ENCODE results near the gene C3. TPM values are rescaled to one million over a fixed set of nuclear protein-coding genes. Genes with fewer than 3 reads are reported as not detected.

Gene C3
- total RNA-seq, 6 donors from 2014 or later: 461 to 1,221 (median 854) TPM

DNA sequence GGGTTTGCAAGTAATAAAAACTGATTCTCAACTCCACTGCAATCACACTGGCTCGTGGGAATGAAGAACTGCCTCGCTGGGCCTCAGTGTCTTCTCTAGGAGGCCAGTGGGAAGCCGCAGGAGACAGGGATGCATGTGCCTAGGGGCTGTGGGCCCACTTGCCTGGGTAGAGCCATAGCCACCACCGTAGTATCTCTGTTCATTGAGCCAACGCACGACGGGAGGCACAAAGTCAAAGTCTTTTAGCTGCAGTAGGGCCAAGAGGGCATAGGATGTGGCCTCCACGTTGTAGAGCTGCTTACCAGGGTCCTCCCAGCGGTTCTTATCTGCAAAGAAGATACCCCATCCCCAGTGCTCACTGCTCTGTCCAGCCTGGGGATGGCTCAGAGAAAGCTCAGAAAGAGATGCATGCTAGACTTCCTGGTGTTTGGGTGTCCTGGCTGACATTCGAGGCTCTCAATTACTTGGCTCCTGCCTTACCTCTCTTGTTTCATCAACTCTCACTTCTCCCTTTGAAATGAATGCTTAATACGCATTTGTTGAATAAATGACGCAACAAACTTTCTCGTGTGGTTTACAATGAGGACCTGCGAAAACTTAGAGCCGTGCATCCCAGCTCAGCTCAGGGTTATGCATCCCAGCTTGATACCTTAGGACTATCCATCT, 34.4 kb downstream of the C3 start:
- Histone ChIP-seq H3K27me3 (no peaks in the 10 kb centered on the region), H3K4me3 (no peak overlapping the region), H3K27ac (no peak overlapping the region), H3K9me3 (no peaks in the 10 kb centered on the region), H3K4me1 (no peaks in the 10 kb centered on the region), H3K36me3 (peaks cover 11 to 47% (median 25%) of the 10 kb centered on the region in 4 donors)
- DNase-seq (no peak), ATAC-seq (ENCODE audit: low FRiP score in 2 of 2) (peak in 1 of 2 donors; percentile 7)
- 84 to 87% methylated on average over 13 to 15 of the region's 15 CpGs for WGBS, 2 donors
- no peak for TF ChIP-seq EP300 (IDR thresholded peaks at IDR 0.05)
- no peak for TF ChIP-seq CTCF (IDR thresholded peaks at IDR 0.05)

DNA sequence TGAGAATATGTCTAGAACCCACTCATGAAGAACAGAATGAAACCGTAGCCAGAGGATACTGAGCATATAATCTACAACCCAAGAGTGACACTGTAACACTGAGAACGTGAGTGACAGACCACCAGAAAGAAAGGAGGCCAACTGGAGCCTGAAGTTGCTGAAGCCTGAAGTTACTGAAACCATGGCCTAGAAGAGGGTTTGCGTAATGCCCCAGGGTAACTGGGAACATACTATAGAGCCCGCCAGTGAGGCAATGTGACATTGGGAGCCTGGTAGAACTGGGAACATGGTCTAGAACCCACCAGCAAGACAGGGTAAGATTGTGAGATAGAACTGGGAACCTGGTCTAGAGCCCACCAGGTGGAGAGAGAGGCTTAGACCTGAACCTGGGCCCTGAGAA, 35.0 kb downstream of the C3 start:
- no peaks in the 10 kb centered on the region for H3K9me3 ChIP-seq
- H3K27ac ChIP-seq: no peak overlapping the region
- H3K36me3 ChIP-seq: peaks cover 11 to 49% (median 25%) of the 10 kb centered on the region in 4 donors
- no peaks in the 10 kb centered on the region for H3K27me3 ChIP-seq
- no peaks in the 10 kb centered on the region for H3K4me1 ChIP-seq
- WGBS, 2 donors: 89 to 96% methylated on average over 4 of the region's 4 CpGs
- no peak overlapping the region for H3K4me3 ChIP-seq
- DNase-seq (no peak), ATAC-seq (ENCODE audit: low FRiP score in 2 of 2) (no peak)
- no peak for TF ChIP-seq CTCF (IDR thresholded peaks at IDR 0.05)
- TF ChIP-seq POLR2AphosphoS5 (IDR thresholded peaks at IDR 0.05): no peak
- TF ChIP-seq POLR2A (IDR thresholded peaks at IDR 0.05): no peak
- TF ChIP-seq EP300 (IDR thresholded peaks at IDR 0.05): no peak

- no peak overlapping the region for H3K4me3 ChIP-seq
- no peaks in the 10 kb centered on the region for H3K9me3 ChIP-seq
- TF ChIP-seq POLR2A (IDR thresholded peaks at IDR 0.05) (no peak), CTCF (IDR thresholded peaks at IDR 0.05) (no peak), EP300 (IDR thresholded peaks at IDR 0.05) (no peak), POLR2AphosphoS5 (IDR thresholded peaks at IDR 0.05) (no peak)
- DNase-seq (no peak), ATAC-seq (ENCODE audit: low FRiP score in 2 of 2) (no peak)
- H3K27ac ChIP-seq: no peak overlapping the region
- no peaks in the 10 kb centered on the region for H3K27me3 ChIP-seq
- peaks cover 11 to 50% (median 25%) of the 10 kb centered on the region in 4 donors for H3K36me3 ChIP-seq
- WGBS, 2 donors: 88 to 89% methylated on average over 4 of the region's 4 CpGs
- no peaks in the 10 kb centered on the region for H3K4me1 ChIP-seq
Measured at GRCh38 chr19:6683971-6684370, 36.5 kb downstream of the C3 start.

DNA sequence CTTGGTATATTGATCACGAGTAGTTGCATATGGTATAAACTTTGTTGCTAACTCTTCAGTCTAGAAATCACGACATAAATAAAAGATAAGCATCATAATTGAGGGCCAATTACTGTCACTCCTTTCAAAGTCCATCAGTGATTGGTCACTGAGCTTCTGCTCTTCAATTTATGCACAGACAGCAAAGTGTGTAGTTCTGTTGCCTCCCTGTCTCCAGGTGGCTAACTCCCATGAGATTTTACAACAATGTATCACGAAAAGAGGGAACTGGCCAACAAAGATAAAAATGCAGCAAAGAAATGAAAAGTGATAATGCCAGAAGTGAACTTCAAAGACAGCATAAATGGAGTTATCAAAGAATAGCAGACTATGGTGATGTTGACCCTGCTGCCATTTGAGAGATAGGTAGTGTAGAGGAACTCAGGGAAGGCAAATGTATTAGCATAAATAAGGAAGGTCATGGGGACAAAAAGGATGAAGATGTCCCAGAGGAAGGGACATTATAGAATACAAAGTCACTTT, 37.8 kb downstream of the C3 start:
- DNase-seq (no peak), ATAC-seq (ENCODE audit: low FRiP score in 2 of 2) (no peak)
- Histone ChIP-seq H3K9me3 (no peaks in the 10 kb centered on the region), H3K27ac (no peak overlapping the region), H3K4me1 (peaks cover 0 to 3% (median 0%) of the 10 kb centered on the region in 4 donors), H3K27me3 (no peaks in the 10 kb centered on the region), H3K36me3 (peaks cover 11 to 45% (median 29%) of the 10 kb centered on the region in 4 donors), H3K4me3 (no peak overlapping the region)
- 70 to 86% methylated on average over 3 of the region's 3 CpGs for WGBS, 2 donors
- TF ChIP-seq EP300 (IDR thresholded peaks at IDR 0.05) (no peak), CTCF (IDR thresholded peaks at IDR 0.05) (no peak), POLR2AphosphoS5 (IDR thresholded peaks at IDR 0.05) (no peak), POLR2A (IDR thresholded peaks at IDR 0.05) (no peak)

- DNase-seq (no peak), ATAC-seq (ENCODE audit: low FRiP score in 2 of 2) (no peak)
- no peak overlapping the region for H3K4me3 ChIP-seq
- peaks cover 8 to 38% (median 27%) of the 10 kb centered on the region in 4 donors for H3K36me3 ChIP-seq
- no peak overlapping the region for H3K27ac ChIP-seq
- no peaks in the 10 kb centered on the region for H3K9me3 ChIP-seq
- TF ChIP-seq POLR2A (IDR thresholded peaks at IDR 0.05): no peak
- TF ChIP-seq CTCF (IDR thresholded peaks at IDR 0.05): no peak
- no peak for TF ChIP-seq EP300 (IDR thresholded peaks at IDR 0.05)
- TF ChIP-seq POLR2AphosphoS5 (IDR thresholded peaks at IDR 0.05): no peak
- WGBS, 2 donors: 92 to 100% methylated on average over 1 of the region's 1 CpG
- H3K4me1 ChIP-seq: peaks cover 0 to 4% (median 1%) of the 10 kb centered on the region in 4 donors
- no peaks in the 10 kb centered on the region for H3K27me3 ChIP-seq
Measured at GRCh38 chr19:6680141-6680540, 40.3 kb downstream of the C3 start.

Data from upper lobe of left lung (tissue), 6 donors.